Panc1 (cell line): Measurements from ENCODE around the gene CAMK1D. TPM values are rescaled to one million over a fixed set of nuclear protein-coding genes. Genes with fewer than 3 reads are reported as not detected.

ENCODE experiments used
- ATAC-seq: fragments of 200-7000 bp; cut with Tn5 transposase; 2 replicates; pipeline ENCODE4 v1.9.1; 2020; ENCODE audit warnings: mild to moderate bottlenecking, moderate library complexity
- BruUV-seq: library from RNA; stranded (reverse); fragments of 400-500 nt; replicated peaks from 2 replicates; lab custom pipeline; 2021; lab: Mats Ljungman, UMichigan
- CTCF ChIA-PET: fragments of 300-600 bp; sonication (Branson Sonifier 250); formaldehyde crosslinking; loops from one replicate; lab custom pipeline; 2022; ENCODE audit warnings: antibody characterized with exemption; lab: Charles Lee
- POLR2A ChIA-PET: fragments of 300-600 bp; sonication (Branson Sonifier 250); formaldehyde crosslinking; loops from one replicate; lab custom pipeline; 2022; ENCODE audit warnings: antibody characterized with exemption; lab: Charles Lee
- DNase-seq: peaks from one replicate; pipeline ENCODE4 v3.0.0-alpha.2; 2010; ENCODE audit warnings: low read depth, low spot score
- H3K27ac ChIP-seq: 2 replicates; pipeline ENCODE4 v1.5.1; 2011; ENCODE audit warnings: mild to moderate bottlenecking, low read length, inconsistent platforms
- H3K27me3 ChIP-seq: fragments of 200-500 bp; sonication (Bioruptor generic); 2 replicates; pipeline ENCODE4 v1.6.0; 2014; ENCODE audit warnings: low read length, inconsistent platforms; ENCODE audit not compliant: control insufficient read depth, insufficient read depth
- H3K36me3 ChIP-seq: fragments of 200-500 bp; sonication (Bioruptor generic); 2 replicates; pipeline ENCODE4 v1.5.1; 2014; ENCODE audit warnings: inconsistent platforms, mild to moderate bottlenecking, low read length, moderate library complexity; ENCODE audit not compliant: control insufficient read depth, insufficient read depth
- H3K4me1 ChIP-seq: 2 replicates; pipeline ENCODE4 v1.5.1; 2011; ENCODE audit warnings: inconsistent platforms, mild to moderate bottlenecking, low read length, moderate library complexity; ENCODE audit not compliant: control insufficient read depth, insufficient read depth
- H3K4me3 ChIP-seq, 2 experiments: 2 replicates each; pipeline ENCODE4 v1.5.1; 2011 to 2012; ENCODE audit warnings: low read depth in 2 of 2, low read length in 2 of 2, mild to moderate bottlenecking in 2 of 2, inconsistent platforms in 1 of 2, moderate library complexity in 1 of 2
- H3K9me3 ChIP-seq: fragments of 200-500 bp; sonication (Bioruptor generic); 2 replicates; pipeline ENCODE4 v1.5.1; 2014; ENCODE audit warnings: low read depth, mild to moderate bottlenecking, inconsistent platforms, low read length, moderate library complexity; ENCODE audit not compliant: control insufficient read depth, insufficient read depth
- POLR2AphosphoS5 ChIP-seq: IDR thresholded peaks from 2 replicates; pipeline ENCODE4 v1.6.1; 2012; ENCODE audit warnings: mild to moderate bottlenecking, low read depth, low read length, moderate library complexity
- SIN3A ChIP-seq: IDR thresholded peaks from 2 replicates; pipeline ENCODE4 v1.6.1; 2012; ENCODE audit warnings: low read depth, mild to moderate bottlenecking, low read length, moderate library complexity, borderline replicate concordance; ENCODE audit not compliant: insufficient read depth
- TCF7L2 ChIP-seq: IDR thresholded peaks from 2 replicates; pipeline ENCODE4 v1.6.1; 2011; ENCODE audit warnings: mild to moderate bottlenecking, low read depth, low read length, inconsistent platforms
- in situ Hi-C: cut with HindIII; loops from 2 replicates; pipeline ENCODE4 v1.10.0; 2016; ENCODE audit warnings: low sequenced_read_pairs, low pct_unique_long_range_greater_than_20kb
- intact Hi-C: fragments of 100-400 bp; cut with micrococcal nuclease; formaldehyde crosslinking; loops from one replicate; pipeline ENCODE4 v1.10.0; 2022; ENCODE audit not compliant: unreplicated experiment
- total RNA-seq: library from RNA; stranded (reverse); gene quantifications from one replicate; pipeline ENCODE4 v1.2.1, GENCODE V29; 2021; ENCODE audit not compliant: unreplicated experiment
- TF ChIP-seq, protein P1 (sequence below): fragments of 450-650 bp; IDR thresholded peaks from 2 replicates; pipeline ENCODE4 v1.5.1; 2017; ENCODE audit warnings: mild to moderate bottlenecking
- TF ChIP-seq, protein P2 (sequence below), 2 experiments: IDR thresholded peaks; 2 replicates each; pipeline ENCODE4 v1.6.1; 2011 to 2012; ENCODE audit warnings: low read depth in 2 of 2, control low read depth in 1 of 2, low read length in 1 of 2, mild to moderate bottlenecking in 1 of 2, moderate library complexity in 1 of 2; ENCODE audit not compliant: insufficient read depth in 1 of 2

CAMK1D gene
- total RNA-seq, 1 experiment from 2014 or later, result 5.7 TPM

DNA sequence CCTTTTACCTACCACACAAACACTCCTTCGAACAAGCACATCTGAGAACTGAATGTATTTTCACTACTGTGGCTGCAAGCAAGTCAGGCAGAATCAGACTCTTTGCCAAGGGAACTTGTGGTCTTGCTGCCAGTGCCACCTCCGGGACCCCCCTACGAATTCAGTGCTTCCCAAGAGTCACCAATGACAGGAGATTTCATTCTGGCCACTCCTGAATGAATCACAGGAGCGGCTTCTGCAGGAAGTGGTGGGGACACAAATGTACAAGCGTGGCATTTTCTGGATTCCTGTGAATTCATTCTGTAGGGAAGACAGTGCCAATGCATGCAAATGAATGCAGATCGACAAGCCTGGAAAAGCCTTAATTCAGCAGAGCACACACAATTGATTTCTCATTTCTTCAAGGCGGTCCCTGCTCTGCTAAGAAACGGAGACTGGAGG, 161.2 kb downstream of the CAMK1D start:
- ATAC-seq, result no peak
- in situ Hi-C loops, result no loop called here

GRCh38 chr10:12510984-12511383, 161.6 kb downstream of the CAMK1D start:
- in situ Hi-C loops, result no loop called here
- no peak overlapping the region for H3K27ac ChIP-seq
- no peaks in the 10 kb centered on the region for H3K4me1 ChIP-seq
- no peaks in the 10 kb centered on the region for H3K9me3 ChIP-seq
- no peaks in the 10 kb centered on the region for H3K36me3 ChIP-seq
- H3K27me3 ChIP-seq, result no peaks in the 10 kb centered on the region
- TF ChIP-seq, protein P1, sequence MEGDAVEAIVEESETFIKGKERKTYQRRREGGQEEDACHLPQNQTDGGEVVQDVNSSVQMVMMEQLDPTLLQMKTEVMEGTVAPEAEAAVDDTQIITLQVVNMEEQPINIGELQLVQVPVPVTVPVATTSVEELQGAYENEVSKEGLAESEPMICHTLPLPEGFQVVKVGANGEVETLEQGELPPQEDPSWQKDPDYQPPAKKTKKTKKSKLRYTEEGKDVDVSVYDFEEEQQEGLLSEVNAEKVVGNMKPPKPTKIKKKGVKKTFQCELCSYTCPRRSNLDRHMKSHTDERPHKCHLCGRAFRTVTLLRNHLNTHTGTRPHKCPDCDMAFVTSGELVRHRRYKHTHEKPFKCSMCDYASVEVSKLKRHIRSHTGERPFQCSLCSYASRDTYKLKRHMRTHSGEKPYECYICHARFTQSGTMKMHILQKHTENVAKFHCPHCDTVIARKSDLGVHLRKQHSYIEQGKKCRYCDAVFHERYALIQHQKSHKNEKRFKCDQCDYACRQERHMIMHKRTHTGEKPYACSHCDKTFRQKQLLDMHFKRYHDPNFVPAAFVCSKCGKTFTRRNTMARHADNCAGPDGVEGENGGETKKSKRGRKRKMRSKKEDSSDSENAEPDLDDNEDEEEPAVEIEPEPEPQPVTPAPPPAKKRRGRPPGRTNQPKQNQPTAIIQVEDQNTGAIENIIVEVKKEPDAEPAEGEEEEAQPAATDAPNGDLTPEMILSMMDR, result no peak
- TF ChIP-seq, protein P2, sequence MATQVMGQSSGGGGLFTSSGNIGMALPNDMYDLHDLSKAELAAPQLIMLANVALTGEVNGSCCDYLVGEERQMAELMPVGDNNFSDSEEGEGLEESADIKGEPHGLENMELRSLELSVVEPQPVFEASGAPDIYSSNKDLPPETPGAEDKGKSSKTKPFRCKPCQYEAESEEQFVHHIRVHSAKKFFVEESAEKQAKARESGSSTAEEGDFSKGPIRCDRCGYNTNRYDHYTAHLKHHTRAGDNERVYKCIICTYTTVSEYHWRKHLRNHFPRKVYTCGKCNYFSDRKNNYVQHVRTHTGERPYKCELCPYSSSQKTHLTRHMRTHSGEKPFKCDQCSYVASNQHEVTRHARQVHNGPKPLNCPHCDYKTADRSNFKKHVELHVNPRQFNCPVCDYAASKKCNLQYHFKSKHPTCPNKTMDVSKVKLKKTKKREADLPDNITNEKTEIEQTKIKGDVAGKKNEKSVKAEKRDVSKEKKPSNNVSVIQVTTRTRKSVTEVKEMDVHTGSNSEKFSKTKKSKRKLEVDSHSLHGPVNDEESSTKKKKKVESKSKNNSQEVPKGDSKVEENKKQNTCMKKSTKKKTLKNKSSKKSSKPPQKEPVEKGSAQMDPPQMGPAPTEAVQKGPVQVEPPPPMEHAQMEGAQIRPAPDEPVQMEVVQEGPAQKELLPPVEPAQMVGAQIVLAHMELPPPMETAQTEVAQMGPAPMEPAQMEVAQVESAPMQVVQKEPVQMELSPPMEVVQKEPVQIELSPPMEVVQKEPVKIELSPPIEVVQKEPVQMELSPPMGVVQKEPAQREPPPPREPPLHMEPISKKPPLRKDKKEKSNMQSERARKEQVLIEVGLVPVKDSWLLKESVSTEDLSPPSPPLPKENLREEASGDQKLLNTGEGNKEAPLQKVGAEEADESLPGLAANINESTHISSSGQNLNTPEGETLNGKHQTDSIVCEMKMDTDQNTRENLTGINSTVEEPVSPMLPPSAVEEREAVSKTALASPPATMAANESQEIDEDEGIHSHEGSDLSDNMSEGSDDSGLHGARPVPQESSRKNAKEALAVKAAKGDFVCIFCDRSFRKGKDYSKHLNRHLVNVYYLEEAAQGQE (IDR thresholded peaks at IDR 0.05; ENCODE audit: insufficient read depth in 1 of 2, low read depth in 2 of 2, low read length in 1 of 2), result no peak
- TF ChIP-seq SIN3A (no peak), TCF7L2 (no peak), POLR2AphosphoS5 (no peak)
- CTCF ChIA-PET, result no interaction called here
- POLR2A ChIA-PET, result no interaction called here
- H3K4me3 ChIP-seq, result no peak overlapping the region
- DNase-seq (no peak), ATAC-seq (no peak)
- no TSS peak for BruUV-seq
- intact Hi-C loops, result no loop called here

More for the DNA sequence above, 161.2 kb downstream of the CAMK1D start:
- Histone ChIP-seq H3K36me3 (no peaks in the 10 kb centered on the region), H3K27ac (no peak overlapping the region), H3K9me3 (no peaks in the 10 kb centered on the region), H3K27me3 (no peaks in the 10 kb centered on the region), H3K4me1 (no peaks in the 10 kb centered on the region), H3K4me3 (no peak overlapping the region)
- TF ChIP-seq, protein P1, result no peak
- TF ChIP-seq, protein P2 (IDR thresholded peaks at IDR 0.05; ENCODE audit: insufficient read depth in 1 of 2, low read depth in 2 of 2, low read length in 1 of 2), result no peak
- TF ChIP-seq TCF7L2, result no peak
- no peak for TF ChIP-seq SIN3A
- no peak for TF ChIP-seq POLR2AphosphoS5
- DNase-seq, result no peak
- ChIA-PET POLR2A (no interaction called here), CTCF (no interaction called here)
- BruUV-seq, result no TSS peak
- intact Hi-C loops, result no loop called here
